CD4-positive, alpha-beta memory T cell (primary cell): ENCODE data around the gene PIK3C3. TPM values are rescaled to one million over a fixed set of nuclear protein-coding genes. Genes with fewer than 3 reads are reported as not detected.

Source experiments
- CTCF ChIA-PET: fragments of 350-600 bp; sonication (Branson Sonifier 250); formaldehyde crosslinking; loops from one replicate; lab custom pipeline; 2021; ENCODE audit warnings: inconsistent platforms; ENCODE audit not compliant: partially characterized antibody; lab: Charles Lee
- POLR2A ChIA-PET: fragments of 350-600 bp; sonication (Branson Sonifier 250); formaldehyde crosslinking; loops from one replicate; lab custom pipeline; 2021; ENCODE audit not compliant: partially characterized antibody; lab: Charles Lee
- DNase-seq, 5 donors: peaks; one replicate each; pipeline versions ENCODE4 v3.0.0 to v3.0.0-alpha.2; 2020 to 2022; ENCODE audit warnings: mixed read lengths in 1 of 5
- H3K27ac ChIP-seq: one replicate; pipeline ENCODE4 v1.7.0; 2013; ENCODE audit warnings: low read depth, low read length
- H3K27me3 ChIP-seq: 2 replicates; pipeline ENCODE4 v1.7.0; 2013; ENCODE audit warnings: mild to moderate bottlenecking, low read length, moderate library complexity; ENCODE audit not compliant: insufficient read depth
- H3K36me3 ChIP-seq: 2 replicates; pipeline ENCODE4 v1.7.0; 2013; ENCODE audit warnings: mild to moderate bottlenecking, low read length, moderate library complexity; ENCODE audit not compliant: insufficient read depth
- H3K4me1 ChIP-seq: 2 replicates; pipeline ENCODE4 v1.7.0; 2013; ENCODE audit warnings: mild to moderate bottlenecking, low read length, moderate library complexity; ENCODE audit not compliant: insufficient read depth
- H3K4me3 ChIP-seq, 2 donors: one replicate each; pipeline ENCODE4 v1.7.0; 2013; ENCODE audit warnings: low read length in 2 of 2, mild to moderate bottlenecking in 1 of 2
- H3K9me3 ChIP-seq, 2 donors: one replicate each; pipeline ENCODE4 v1.7.0; 2013; ENCODE audit warnings: low read length in 2 of 2, control low read depth in 1 of 2; ENCODE audit not compliant: control insufficient read depth in 1 of 2
- H3K27ac Mint-ChIP-seq, 7 donors: one replicate each; pipeline ENCODE4 v1.8.0; 2020 to 2021; ENCODE audit warnings: mixed read lengths in 7 of 7, mild to moderate bottlenecking in 6 of 7, inconsistent platforms in 3 of 7, moderate library complexity in 3 of 7
- H3K27me3 Mint-ChIP-seq, 2 donors: one replicate each; pipeline ENCODE4 v1.8.0; 2020 to 2021; ENCODE audit warnings: mixed read lengths in 2 of 2
- H3K36me3 Mint-ChIP-seq, 2 donors: one replicate each; pipeline ENCODE4 v1.8.0; 2020 to 2021; ENCODE audit warnings: mixed read lengths in 2 of 2, inconsistent platforms in 1 of 2, mild to moderate bottlenecking in 1 of 2
- H3K4me1 Mint-ChIP-seq, 4 donors: one replicate each; pipeline ENCODE4 v1.8.0; 2020 to 2021; ENCODE audit warnings: mixed read lengths in 4 of 4, mild to moderate bottlenecking in 1 of 4
- H3K4me3 Mint-ChIP-seq, 8 donors: one replicate each; pipeline ENCODE4 v1.8.0; 2020 to 2021; ENCODE audit warnings: mixed read lengths in 8 of 8, mild to moderate bottlenecking in 7 of 8, moderate library complexity in 6 of 8, inconsistent platforms in 3 of 8
- H3K9me3 Mint-ChIP-seq, 8 donors: one replicate each; pipeline ENCODE4 v1.8.0; 2020 to 2021; ENCODE audit warnings: mixed read lengths in 8 of 8, mild to moderate bottlenecking in 5 of 8, inconsistent platforms in 3 of 8, moderate library complexity in 1 of 8
- intact Hi-C: fragments of 100-400 bp; cut with micrococcal nuclease; formaldehyde crosslinking; loops from one replicate; pipeline ENCODE4 v1.15.1; 2023
- polyA plus RNA-seq, 2 donors: library from polyadenylated mRNA; unstranded; fragments of 300-500 nt; fragmentation: Illumina TruSeq; gene quantifications; one replicate each; pipeline ENCODE4 v1.2.3, GENCODE V29; 2021
- total RNA-seq, 2 experiments: library from RNA; stranded (reverse); gene quantifications; one replicate each; pipeline ENCODE4 v1.2.3, GENCODE V29; 2021

The PIK3C3 gene
- total and polyA plus RNA-seq, 4 experiments from 2014 or later, result 31.0 to 78.0 (median 54.8) TPM

GRCh38 chr18:42095732-42096377, 140.8 kb downstream of the PIK3C3 start:
- ChIA-PET CTCF (no interaction called here), POLR2A (no interaction called here)
- H3K4me1 ChIP-seq, result no peaks in the 10 kb centered on the region
- no peaks in the 10 kb centered on the region for H3K36me3 ChIP-seq
- no peaks in the 10 kb centered on the region for H3K27me3 ChIP-seq
- no peaks in the 10 kb centered on the region for H3K27me3 Mint-ChIP-seq
- H3K36me3 Mint-ChIP-seq, result peaks cover 0 to 3% of the 10 kb centered on the region in 2 donors
- H3K4me1 Mint-ChIP-seq, result no peaks in the 10 kb centered on the region
- H3K9me3 ChIP-seq, result no peaks in the 10 kb centered on the region
- H3K4me3 Mint-ChIP-seq, result no peak overlapping the region
- H3K27ac Mint-ChIP-seq, result no peak overlapping the region
- H3K4me3 ChIP-seq, result no peak overlapping the region
- no peak for DNase-seq
- intact Hi-C loops, result no loop called here
- peaks cover 0 to 1% (median 0%) of the 10 kb centered on the region in 8 donors for H3K9me3 Mint-ChIP-seq
- no peak overlapping the region for H3K27ac ChIP-seq

- Histone ChIP-seq H3K4me1 (no peaks in the 10 kb centered on the region), H3K27me3 (no peaks in the 10 kb centered on the region), H3K36me3 (no peaks in the 10 kb centered on the region), H3K4me3 (no peak overlapping the region), H3K27ac (no peak overlapping the region), H3K9me3 (no peaks in the 10 kb centered on the region)
- Mint-ChIP-seq H3K9me3 (no peaks in the 10 kb centered on the region), H3K27ac (no peak overlapping the region), H3K4me1 (no peaks in the 10 kb centered on the region), H3K4me3 (no peak overlapping the region), H3K36me3 (no peaks in the 10 kb centered on the region), H3K27me3 (no peaks in the 10 kb centered on the region)
- ChIA-PET POLR2A (no interaction called here), CTCF (interaction anchor here (2.8 kb wide), 1 partner anchor 15 kb away, joined by 10 read pairs; no protein-coding TSS in a partner anchor)
- DNase-seq, result no peak
- intact Hi-C loops, result no loop called here
These were observed 145.2 kb downstream of the PIK3C3 start for GRCh38 chr18:42100248-42100647.

- Mint-ChIP-seq H3K4me3 (no peak overlapping the region), H3K36me3 (no peaks in the 10 kb centered on the region), H3K9me3 (no peaks in the 10 kb centered on the region), H3K4me1 (no peaks in the 10 kb centered on the region), H3K27ac (no peak overlapping the region), H3K27me3 (no peaks in the 10 kb centered on the region)
- Histone ChIP-seq H3K27me3 (no peaks in the 10 kb centered on the region), H3K27ac (no peak overlapping the region), H3K4me3 (no peak overlapping the region), H3K36me3 (no peaks in the 10 kb centered on the region), H3K4me1 (no peaks in the 10 kb centered on the region), H3K9me3 (no peaks in the 10 kb centered on the region)
- ChIA-PET POLR2A (no interaction called here), CTCF (interaction anchor here (1.1 to 1.2 kb wide), 2 partner anchors 13 to 48 kb away, joined by 3 to 9 read pairs; no protein-coding TSS in a partner anchor)
- intact Hi-C loops, result no loop called here
- no peak for DNase-seq
These were observed 145.9 kb downstream of the PIK3C3 start for GRCh38 chr18:42100911-42101310.

- no peak overlapping the region for H3K4me3 Mint-ChIP-seq
- Histone ChIP-seq H3K9me3 (no peaks in the 10 kb centered on the region), H3K4me1 (no peaks in the 10 kb centered on the region), H3K36me3 (no peaks in the 10 kb centered on the region), H3K27me3 (no peaks in the 10 kb centered on the region), H3K27ac (no peak overlapping the region), H3K4me3 (no peak overlapping the region)
- H3K27ac Mint-ChIP-seq, result no peak overlapping the region
- intact Hi-C loops, result no loop called here
- no peaks in the 10 kb centered on the region for H3K9me3 Mint-ChIP-seq
- no peak for DNase-seq
- no peaks in the 10 kb centered on the region for H3K36me3 Mint-ChIP-seq
- CTCF ChIA-PET, result interaction anchor here (2.5 kb wide), 1 partner anchor 9 kb away, joined by 14 read pairs; no protein-coding TSS in a partner anchor
- POLR2A ChIA-PET, result no interaction called here
- H3K4me1 Mint-ChIP-seq, result peaks cover 0 to 1% (median 0%) of the 10 kb centered on the region in 4 donors
- H3K27me3 Mint-ChIP-seq, result no peaks in the 10 kb centered on the region
These were observed 150.4 kb downstream of the PIK3C3 start for GRCh38 chr18:42105394-42105793.

- Histone ChIP-seq H3K27ac (no peak overlapping the region), H3K4me3 (no peak overlapping the region), H3K9me3 (no peaks in the 10 kb centered on the region), H3K27me3 (no peaks in the 10 kb centered on the region), H3K36me3 (no peaks in the 10 kb centered on the region), H3K4me1 (no peaks in the 10 kb centered on the region)
- ChIA-PET POLR2A (no interaction called here), CTCF (interaction anchor here (1.2 kb wide), 1 partner anchor 10 kb away, joined by 4 read pairs; no protein-coding TSS in a partner anchor)
- Mint-ChIP-seq H3K4me1 (peaks cover 0 to 1% (median 0%) of the 10 kb centered on the region in 4 donors), H3K27ac (no peak overlapping the region), H3K4me3 (no peak overlapping the region), H3K9me3 (no peaks in the 10 kb centered on the region), H3K27me3 (no peaks in the 10 kb centered on the region), H3K36me3 (no peaks in the 10 kb centered on the region)
- DNase-seq, result no peak
- intact Hi-C loops, result no loop called here
These were observed 151.8 kb downstream of the PIK3C3 start for GRCh38 chr18:42106784-42107183.

- Mint-ChIP-seq H3K36me3 (no peaks in the 10 kb centered on the region), H3K9me3 (no peaks in the 10 kb centered on the region), H3K27me3 (no peaks in the 10 kb centered on the region), H3K4me1 (peaks cover 0 to 1% (median 0%) of the 10 kb centered on the region in 4 donors), H3K4me3 (no peak overlapping the region), H3K27ac (no peak overlapping the region)
- ChIA-PET CTCF (no interaction called here), POLR2A (no interaction called here)
- Histone ChIP-seq H3K4me3 (no peak overlapping the region), H3K36me3 (no peaks in the 10 kb centered on the region), H3K27ac (no peak overlapping the region), H3K27me3 (no peaks in the 10 kb centered on the region), H3K4me1 (no peaks in the 10 kb centered on the region), H3K9me3 (no peaks in the 10 kb centered on the region)
- DNase-seq, result no peak
- intact Hi-C loops, result no loop called here
These were observed 152.3 kb downstream of the PIK3C3 start for GRCh38 chr18:42107287-42107686.

- intact Hi-C loops, result no loop called here
- H3K27me3 Mint-ChIP-seq, result no peaks in the 10 kb centered on the region
- H3K36me3 ChIP-seq, result no peaks in the 10 kb centered on the region
- no peak overlapping the region for H3K27ac ChIP-seq
- no peak overlapping the region for H3K4me3 ChIP-seq
- no peaks in the 10 kb centered on the region for H3K27me3 ChIP-seq
- H3K4me3 Mint-ChIP-seq, result no peak overlapping the region
- no peaks in the 10 kb centered on the region for H3K36me3 Mint-ChIP-seq
- no peaks in the 10 kb centered on the region for H3K9me3 ChIP-seq
- H3K4me1 ChIP-seq, result no peaks in the 10 kb centered on the region
- no peak overlapping the region for H3K27ac Mint-ChIP-seq
- H3K9me3 Mint-ChIP-seq, result no peaks in the 10 kb centered on the region
- CTCF ChIA-PET, result no interaction called here
- POLR2A ChIA-PET, result no interaction called here
- no peak for DNase-seq
- peaks cover 0 to 1% (median 0%) of the 10 kb centered on the region in 4 donors for H3K4me1 Mint-ChIP-seq
These were observed 152.8 kb downstream of the PIK3C3 start for GRCh38 chr18:42107691-42108450.
